ENCODE measurements around the gene UBA1.

UBA1 gene

DNA sequence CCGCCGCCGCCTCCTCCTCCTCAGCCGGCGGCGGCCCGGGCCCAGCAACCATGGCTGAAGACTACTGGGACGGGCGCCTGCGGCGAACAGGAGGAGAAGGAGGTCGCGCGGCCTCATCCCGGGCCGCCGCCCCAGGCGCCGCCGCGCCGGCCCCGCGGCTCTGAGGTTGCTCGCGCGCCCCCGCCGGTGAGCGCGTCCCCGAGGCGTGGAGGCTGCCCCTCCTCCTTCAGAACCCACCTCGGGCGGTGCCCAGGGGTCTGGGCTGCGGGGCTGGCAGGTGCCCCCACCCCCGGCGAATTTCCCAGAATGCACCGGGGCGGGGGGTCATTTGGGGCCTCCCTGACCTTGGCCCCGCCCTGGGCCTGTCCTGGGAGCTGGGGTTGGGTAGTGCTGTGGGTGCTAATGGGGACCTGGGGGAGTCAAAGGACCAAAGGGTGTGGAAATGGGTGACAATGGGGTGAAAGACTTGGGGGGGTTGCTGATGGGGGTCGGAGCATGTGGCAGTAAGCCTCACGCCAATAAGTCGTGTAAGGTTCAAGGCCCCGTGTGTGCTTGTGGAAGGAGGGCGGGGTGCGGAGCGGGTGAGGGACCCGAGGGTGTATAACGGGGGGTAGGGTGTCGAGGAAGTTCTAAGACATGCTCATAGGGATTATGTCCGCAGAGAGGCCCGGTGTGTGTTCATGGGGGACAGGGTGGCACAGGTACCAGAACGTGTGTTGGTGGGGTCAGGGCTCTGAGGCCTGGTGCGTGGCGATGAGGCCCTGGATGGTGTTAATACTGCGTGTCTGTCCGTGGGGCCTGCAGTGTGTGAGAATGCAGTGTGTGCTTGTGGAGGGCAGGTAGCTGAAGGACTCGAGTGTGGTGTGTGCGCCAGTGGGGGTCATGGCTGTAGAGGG, 25.5 kb downstream of the UBA1 start:
- peak; percentile 27 for DNase-seq (ENCODE audit: low spot score)
- no peak for TF ChIP-seq CTCF (conservative IDR thresholded peaks at IDR 0.05; ENCODE audit: low read depth)
- H3K27ac ChIP-seq: peak overlapping the region; percentile 93
- ChIA-PET CTCF (interaction anchor here (0.6 kb wide), 1 partner anchor 93 kb away, joined by 4 read pairs; no protein-coding TSS in a partner anchor), POLR2A (ENCODE audit: low non-redundant PET) (interaction anchor here (0.6 kb wide), 1 partner anchor 26 kb away, joined by 4 read pairs; no protein-coding TSS in a partner anchor)

- DNase-seq (ENCODE audit: low spot score): no peak
- POLR2A ChIA-PET (ENCODE audit: low non-redundant PET): no interaction called here
- no peak for TF ChIP-seq CTCF (conservative IDR thresholded peaks at IDR 0.05; ENCODE audit: low read depth)
- H3K27ac ChIP-seq: peak overlapping the region; percentile 18; the same call in 1 of the 2 replicates
- CTCF ChIA-PET: no interaction called here
Measured at GRCh38 chrX:47221756-47222155, 28.1 kb downstream of the UBA1 start.

DNA sequence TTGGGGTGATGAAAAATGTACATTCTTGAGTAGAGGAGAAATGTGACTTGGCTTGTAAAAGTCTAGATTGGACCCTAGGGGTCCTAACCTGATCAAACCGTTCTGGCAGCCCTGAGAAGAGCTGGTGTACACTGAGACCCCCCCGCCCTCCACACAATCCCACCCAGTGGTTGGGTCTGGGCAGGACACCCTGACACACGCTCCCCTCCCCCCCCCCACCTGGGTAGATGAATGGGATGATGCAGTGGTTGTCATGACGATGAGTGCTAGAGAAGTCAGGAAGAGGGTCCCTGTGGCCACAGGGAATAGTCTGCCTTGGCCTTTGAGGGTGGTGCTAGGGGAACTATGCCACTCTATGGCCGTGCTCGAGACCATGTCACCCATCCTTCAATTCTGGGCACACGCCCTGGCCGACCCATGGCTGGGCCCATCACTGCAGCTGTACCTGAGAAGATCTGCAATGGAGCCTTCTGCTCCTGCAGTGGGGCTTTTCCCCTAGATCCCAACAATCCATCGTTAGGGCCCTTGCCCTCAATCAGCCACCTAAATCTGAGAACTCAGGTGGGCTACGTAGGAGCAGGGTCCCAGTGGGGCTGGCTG, 29.2 kb downstream of the UBA1 start:
- no peak for TF ChIP-seq CTCF (conservative IDR thresholded peaks at IDR 0.05; ENCODE audit: low read depth)
- ChIA-PET CTCF (no interaction called here), POLR2A (ENCODE audit: low non-redundant PET) (no interaction called here)
- no peak for DNase-seq (ENCODE audit: low spot score)
- H3K27ac ChIP-seq: no peak overlapping the region

- H3K27ac ChIP-seq: no peak overlapping the region
- ChIA-PET CTCF (no interaction called here), POLR2A (ENCODE audit: low non-redundant PET) (no interaction called here)
- DNase-seq (ENCODE audit: low spot score): no peak
- TF ChIP-seq CTCF (conservative IDR thresholded peaks at IDR 0.05; ENCODE audit: low read depth): no peak
Measured at GRCh38 chrX:47223476-47224250, 30.0 kb downstream of the UBA1 start.

GRCh38 chrX:47224266-47224895, 30.8 kb downstream of the UBA1 start:
- ChIA-PET CTCF (no interaction called here), POLR2A (ENCODE audit: low non-redundant PET) (no interaction called here)
- TF ChIP-seq CTCF (conservative IDR thresholded peaks at IDR 0.05; ENCODE audit: low read depth): no peak
- no peak for DNase-seq (ENCODE audit: low spot score)
- no peak overlapping the region for H3K27ac ChIP-seq

DNA sequence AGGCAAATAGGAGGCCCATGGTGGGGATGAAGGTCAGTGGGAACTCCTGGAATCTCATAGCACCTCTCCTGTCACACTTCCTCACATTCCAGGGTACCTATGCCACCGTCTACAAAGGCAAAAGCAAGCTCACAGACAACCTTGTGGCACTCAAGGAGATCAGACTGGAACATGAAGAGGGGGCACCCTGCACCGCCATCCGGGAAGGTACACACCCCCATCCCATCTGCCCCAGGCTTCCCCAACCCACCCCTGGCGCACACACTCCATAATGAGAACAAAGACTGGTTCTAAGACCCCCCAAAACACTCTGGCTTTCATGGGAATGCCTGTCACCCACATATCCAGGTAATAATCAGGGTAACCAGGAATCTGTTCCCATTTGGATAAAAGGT, 31.3 kb downstream of the UBA1 start:
- no peak for DNase-seq (ENCODE audit: low spot score)
- ChIA-PET CTCF (interaction anchor here (0.6 kb wide), 1 partner anchor 404 kb away, joined by 4 read pairs; no protein-coding TSS in a partner anchor), POLR2A (ENCODE audit: low non-redundant PET) (no interaction called here)
- H3K27ac ChIP-seq: no peak overlapping the region
- TF ChIP-seq CTCF (conservative IDR thresholded peaks at IDR 0.05; ENCODE audit: low read depth): no peak

All from RWPE1 (cell line).